Measurements from ENCODE around the gene CADPS2.

GRCh38 chr7:122684504-122684903, 201.8 kb downstream of the CADPS2 start:
- no peak for TF ChIP-seq CTCF (conservative IDR thresholded peaks at IDR 0.05; ENCODE audit: low read depth, low read length)
- TF ChIP-seq CEBPB (IDR thresholded peaks at IDR 0.05; ENCODE audit: low read depth, low read length): no peak
- no peak for TF ChIP-seq RAD21 (IDR thresholded peaks at IDR 0.05; ENCODE audit: low read length)
- no peak for TF ChIP-seq MAZ (IDR thresholded peaks at IDR 0.05; ENCODE audit: borderline replicate concordance, low read depth, low read length)
- no peak for TF ChIP-seq POLR2A (IDR thresholded peaks at IDR 0.05; ENCODE audit: low read depth, low read length)
- no peak for TF ChIP-seq SMC3 (IDR thresholded peaks at IDR 0.05; ENCODE audit: low read depth, low read length)
- TF ChIP-seq ELK1 (IDR thresholded peaks at IDR 0.05; ENCODE audit: borderline replicate concordance, low read depth, low read length): no peak
- TF ChIP-seq MXI1 (IDR thresholded peaks at IDR 0.05; ENCODE audit: borderline replicate concordance, low read depth, low read length): no peak
